WTC11 (cell line): ENCODE results near the gene CPNE5. TPM values are rescaled to one million over a fixed set of nuclear protein-coding genes. Genes with fewer than 3 reads are reported as not detected.
A peak's percentile ranks its signal among the peaks of the same experiment; 100 is the strongest.

Experiments used
- ATAC-seq: fragments of 200-7000 bp; cut with Tn5 transposase; 2 replicates; pipeline ENCODE4 v1.10.0; 2021; ENCODE audit warnings: mild to moderate bottlenecking, moderate library complexity
- CTCF ChIA-PET: fragments of 300-600 bp; sonication (Branson Sonifier 250); formaldehyde crosslinking; loops from one replicate; lab custom pipeline; 2021; ENCODE audit warnings: antibody characterized with exemption; lab: Charles Lee
- POLR2A ChIA-PET: fragments of 350-600 bp; sonication (Branson Sonifier 250); formaldehyde crosslinking; loops from one replicate; lab custom pipeline; 2021; ENCODE audit warnings: antibody characterized with exemption; lab: Charles Lee
- DNase-seq: peaks from one replicate; pipeline ENCODE4 v3.0.0; 2021; ENCODE audit warnings: low spot score
- H3K27ac Mint-ChIP-seq: 2 replicates; pipeline ENCODE4 v1.8.0; 2021; ENCODE audit warnings: mixed read lengths
- H3K27me3 Mint-ChIP-seq: 2 replicates; pipeline ENCODE4 v1.8.0; 2021; ENCODE audit warnings: low read depth, mild to moderate bottlenecking, moderate library complexity, mixed read lengths
- H3K36me3 Mint-ChIP-seq: 2 replicates; pipeline ENCODE4 v1.8.0; 2021; ENCODE audit warnings: mixed read lengths
- H3K4me1 Mint-ChIP-seq: 2 replicates; pipeline ENCODE4 v1.8.0; 2022; ENCODE audit warnings: mixed read lengths
- H3K4me3 Mint-ChIP-seq: 2 replicates; pipeline ENCODE4 v1.8.0; 2021; ENCODE audit warnings: mild to moderate bottlenecking, moderate library complexity, mixed read lengths
- H3K9me3 Mint-ChIP-seq: 2 replicates; pipeline ENCODE4 v1.8.0; 2021; ENCODE audit warnings: mixed read lengths
- ATF3 ChIP-seq: sonication (generic); formaldehyde crosslinking; conservative IDR thresholded peaks from 2 replicates; pipeline ENCODE4 v1.8.1; 2022; ENCODE audit warnings: mild to moderate bottlenecking, missing genetic modification reagents
- ATF6 ChIP-seq: sonication (generic); formaldehyde crosslinking; IDR thresholded peaks from 2 replicates; pipeline ENCODE4 v1.8.1; 2023; ENCODE audit warnings: mild to moderate bottlenecking, missing genetic modification reagents
- CREM ChIP-seq: sonication (generic); formaldehyde crosslinking; IDR thresholded peaks from 2 replicates; pipeline ENCODE4 v1.8.1; 2022; ENCODE audit warnings: mild to moderate bottlenecking, missing genetic modification reagents, moderate library complexity
- E2F1 ChIP-seq: sonication (generic); formaldehyde crosslinking; IDR thresholded peaks from 2 replicates; pipeline ENCODE4 v1.8.0; 2022; ENCODE audit warnings: mild to moderate bottlenecking, missing genetic modification reagents
- EMX1 ChIP-seq: fragments of 250-450 bp; sonication (Bioruptor Pico); IDR thresholded peaks from 2 replicates; pipeline ENCODE4 v1.8.0; 2021; ENCODE audit warnings: mild to moderate bottlenecking
- ETV6 ChIP-seq: sonication (generic); formaldehyde crosslinking; IDR thresholded peaks from 2 replicates; pipeline ENCODE4 v1.8.1; 2022; ENCODE audit warnings: mild to moderate bottlenecking, missing genetic modification reagents
- FOXJ3 ChIP-seq: sonication (generic); formaldehyde crosslinking; IDR thresholded peaks from 2 replicates; pipeline ENCODE4 v1.9.0; 2021; ENCODE audit warnings: missing genetic modification reagents, mild to moderate bottlenecking, borderline replicate concordance
- FOXK1 ChIP-seq: sonication (generic); formaldehyde crosslinking; IDR thresholded peaks from 2 replicates; pipeline ENCODE4 v1.8.0; 2022; ENCODE audit warnings: mild to moderate bottlenecking, moderate library complexity, missing genetic modification reagents
- FOXP1 ChIP-seq: sonication (generic); formaldehyde crosslinking; IDR thresholded peaks from 2 replicates; pipeline ENCODE4 v1.8.0; 2022; ENCODE audit warnings: missing genetic modification reagents, mild to moderate bottlenecking, moderate library complexity, borderline replicate concordance
- GRHL2 ChIP-seq: fragments of 250-450 bp; sonication (Bioruptor Pico); IDR thresholded peaks from 2 replicates; pipeline ENCODE4 v1.8.0; 2022; ENCODE audit warnings: mild to moderate bottlenecking, moderate library complexity; ENCODE audit not compliant: insufficient replicate concordance, severe bottlenecking
- JAZF1 ChIP-seq: fragments of 250-450 bp; sonication (Bioruptor Pico); IDR thresholded peaks from 2 replicates; pipeline ENCODE4 v1.9.0; 2021; ENCODE audit warnings: moderate library complexity, mild to moderate bottlenecking, inconsistent platforms
- RELA ChIP-seq: sonication (generic); formaldehyde crosslinking; IDR thresholded peaks from 2 replicates; pipeline ENCODE4 v1.8.1; 2022; ENCODE audit warnings: missing genetic modification reagents, mild to moderate bottlenecking, borderline replicate concordance
- SMAD4 ChIP-seq: sonication (generic); formaldehyde crosslinking; IDR thresholded peaks from 2 replicates; pipeline ENCODE4 v1.8.0; 2022; ENCODE audit warnings: mild to moderate bottlenecking, missing genetic modification reagents
- USF2 ChIP-seq: sonication (generic); formaldehyde crosslinking; IDR thresholded peaks from 2 replicates; pipeline ENCODE4 v1.8.1; 2023; ENCODE audit warnings: mild to moderate bottlenecking, missing genetic modification reagents, moderate library complexity
- ZBTB21 ChIP-seq: sonication (generic); formaldehyde crosslinking; IDR thresholded peaks from 2 replicates; pipeline ENCODE4 v1.8.1; 2023; ENCODE audit warnings: mild to moderate bottlenecking, missing genetic modification reagents, borderline replicate concordance
- ZBTB43 ChIP-seq: sonication (generic); formaldehyde crosslinking; IDR thresholded peaks from 2 replicates; pipeline ENCODE4 v1.8.1; 2023; ENCODE audit warnings: mild to moderate bottlenecking, missing genetic modification reagents
- ZMAT4 ChIP-seq: fragments of 250-450 bp; sonication (Bioruptor Pico); IDR thresholded peaks from 2 replicates; pipeline ENCODE4 v1.9.0; 2021; ENCODE audit warnings: mild to moderate bottlenecking
- ZNF219 ChIP-seq: sonication (generic); formaldehyde crosslinking; IDR thresholded peaks from 2 replicates; pipeline ENCODE4 v1.8.0; 2023; ENCODE audit warnings: missing genetic modification reagents, mild to moderate bottlenecking, borderline replicate concordance
- ZNF263 ChIP-seq: sonication (generic); formaldehyde crosslinking; IDR thresholded peaks from 2 replicates; pipeline ENCODE4 v1.8.1; 2022; ENCODE audit warnings: low read depth, mild to moderate bottlenecking, moderate library complexity, missing genetic modification reagents
- ZNF396 ChIP-seq: fragments of 250-450 bp; sonication (Bioruptor Pico); IDR thresholded peaks from 2 replicates; pipeline ENCODE4 v1.8.0; 2021; ENCODE audit warnings: mild to moderate bottlenecking, moderate library complexity, borderline replicate concordance
- ZNF416 ChIP-seq: fragments of 250-450 bp; sonication (Bioruptor Pico); IDR thresholded peaks from 2 replicates; pipeline ENCODE4 v1.9.0; 2021; ENCODE audit warnings: mild to moderate bottlenecking, inconsistent platforms
- ZNF423 ChIP-seq: fragments of 250-450 bp; sonication (Bioruptor Pico); IDR thresholded peaks from 2 replicates; pipeline ENCODE4 v2.1.2; 2022; ENCODE audit warnings: mild to moderate bottlenecking, moderate library complexity
- total RNA-seq: library from RNA; stranded (reverse); gene quantifications from 3 replicates; pipeline ENCODE4 v1.2.3, GENCODE V29; 2021

The CPNE5 gene
- total RNA-seq, 1 experiment from 2014 or later, result 0.44 TPM

- peaks cover 31% of the 10 kb centered on the region for H3K4me1 Mint-ChIP-seq
- ChIA-PET POLR2A (no interaction called here), CTCF (interaction anchor here (1.3 to 17.0 kb wide), 4 partner anchors 19 to 231 kb away, joined by 4 to 454 read pairs (median 4); no protein-coding TSS in a partner anchor)
- H3K4me3 Mint-ChIP-seq, result no peak overlapping the region
- H3K27me3 Mint-ChIP-seq, result no peaks in the 10 kb centered on the region
- H3K36me3 Mint-ChIP-seq, result no peaks in the 10 kb centered on the region
- ATAC-seq (no peak), DNase-seq (no peak)
- no peak overlapping the region for H3K27ac Mint-ChIP-seq
- no peak for TF ChIP-seq ZNF396 (CRISPR knock-in tag)
- no peak for TF ChIP-seq ZNF423 (CRISPR knock-in tag)
- TF ChIP-seq ETV6 (CRISPR knock-in tag), result no peak
- TF ChIP-seq FOXJ3 (CRISPR knock-in tag), result no peak
- TF ChIP-seq ATF6 (CRISPR knock-in tag), result no peak
- TF ChIP-seq E2F1 (CRISPR knock-in tag), result no peak
- TF ChIP-seq ZNF219 (CRISPR knock-in tag), result no peak
- peaks cover 4% of the 10 kb centered on the region; the same call in 1 of the 2 replicates for H3K9me3 Mint-ChIP-seq
Measured at GRCh38 chr6:36787210-36787609, 52.0 kb downstream of the CPNE5 start.

- Mint-ChIP-seq H3K27me3 (no peaks in the 10 kb centered on the region), H3K27ac (no peak overlapping the region), H3K36me3 (no peaks in the 10 kb centered on the region), H3K9me3 (peaks cover 4% of the 10 kb centered on the region; the same call in 1 of the 2 replicates), H3K4me1 (peaks cover 26% of the 10 kb centered on the region)
- ATAC-seq, result peak; percentile 33
- no peak for DNase-seq
- ChIA-PET CTCF (interaction anchor here (0.7 to 17.0 kb wide), 7 partner anchors 19 to 424 kb away, joined by 3 to 454 read pairs (median 4); no protein-coding TSS in a partner anchor), POLR2A (no interaction called here)
- TF ChIP-seq JAZF1 (CRISPR knock-in tag) (no peak), ZNF416 (CRISPR knock-in tag) (no peak), FOXP1 (CRISPR knock-in tag) (no peak), RELA (CRISPR knock-in tag) (no peak), ATF6 (CRISPR knock-in tag) (no peak), SMAD4 (CRISPR knock-in tag) (no peak), FOXK1 (CRISPR knock-in tag) (no peak)
- TF ChIP-seq, all 79 proteins: peak for 0
- H3K4me3 Mint-ChIP-seq, result no peak overlapping the region
Measured at GRCh38 chr6:36786055-36786675, 53.1 kb downstream of the CPNE5 start.

- CTCF ChIA-PET, result interaction anchor here (0.9 to 17.0 kb wide), 7 partner anchors 17 to 130 kb away, joined by 3 to 454 read pairs (median 4); partner anchors contain the start of gene C6orf89
- DNase-seq (no peak), ATAC-seq (no peak)
- H3K27ac Mint-ChIP-seq, result no peak overlapping the region
- H3K9me3 Mint-ChIP-seq, result peaks cover 4% of the 10 kb centered on the region; the same call in 1 of the 2 replicates
- peaks cover 23% of the 10 kb centered on the region for H3K4me1 Mint-ChIP-seq
- no peaks in the 10 kb centered on the region for H3K36me3 Mint-ChIP-seq
- POLR2A ChIA-PET, result no interaction called here
- no peaks in the 10 kb centered on the region for H3K27me3 Mint-ChIP-seq
- H3K4me3 Mint-ChIP-seq, result no peak overlapping the region
- TF ChIP-seq EMX1 (CRISPR knock-in tag) (no peak), USF2 (CRISPR knock-in tag) (no peak), ZBTB43 (CRISPR knock-in tag) (no peak), CREM (no peak), ZBTB21 (no peak), ATF3 (CRISPR knock-in tag) (no peak), GRHL2 (CRISPR knock-in tag) (no peak), ZNF263 (CRISPR knock-in tag) (no peak), ZMAT4 (CRISPR knock-in tag) (no peak)
Measured at GRCh38 chr6:36784376-36784636, 54.9 kb downstream of the CPNE5 start.
